Ecto neural progenitor cell (in vitro differentiated cells): ENCODE measurements around the gene KCNMA1.

Experiments
- DNase-seq: peaks from one replicate; pipeline ENCODE4 v3.0.0-alpha.2; 2018; ENCODE audit warnings: low spot score

The KCNMA1 gene

DNA sequence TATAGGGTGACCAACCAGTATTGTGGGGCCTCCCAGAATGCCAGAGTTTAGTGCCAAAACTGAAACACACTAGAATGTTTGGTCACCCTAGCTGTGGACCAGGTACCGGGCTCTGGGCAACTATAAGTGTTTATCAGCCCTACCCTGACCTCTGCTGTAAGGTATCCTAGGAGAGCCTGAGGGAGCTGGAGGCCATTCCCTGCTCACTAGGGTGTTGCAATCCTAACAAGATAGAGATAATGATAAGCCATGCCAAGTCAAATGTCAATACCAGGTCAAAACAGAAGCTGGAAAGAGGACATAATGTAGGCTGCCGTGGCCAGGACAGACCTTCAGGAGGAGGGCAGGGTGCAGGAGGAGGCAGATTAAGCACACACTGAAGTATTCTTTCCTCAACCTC lies 151.8 kb downstream of the KCNMA1 start:
- no peak for DNase-seq

DNA sequence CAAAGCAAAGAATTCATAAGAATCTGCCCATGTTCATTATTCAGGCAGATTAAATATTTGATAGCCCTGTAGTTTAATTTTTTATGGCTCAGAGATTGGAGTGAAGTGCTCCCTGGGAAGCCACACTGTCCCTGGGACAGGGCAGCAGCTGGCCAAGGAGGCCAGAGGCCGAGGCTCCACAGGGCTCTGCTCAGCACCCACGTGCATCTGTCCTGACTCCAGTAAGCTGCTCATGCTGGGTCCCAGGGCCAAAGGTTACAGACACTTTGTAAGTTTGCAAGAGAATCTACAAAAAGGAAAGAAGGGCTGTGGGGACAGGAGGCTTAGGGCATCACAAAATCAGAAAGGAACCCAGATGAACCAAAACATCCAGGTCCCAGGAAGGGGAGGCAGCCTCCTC lies 155.5 kb downstream of the KCNMA1 start:
- no peak for DNase-seq

DNA sequence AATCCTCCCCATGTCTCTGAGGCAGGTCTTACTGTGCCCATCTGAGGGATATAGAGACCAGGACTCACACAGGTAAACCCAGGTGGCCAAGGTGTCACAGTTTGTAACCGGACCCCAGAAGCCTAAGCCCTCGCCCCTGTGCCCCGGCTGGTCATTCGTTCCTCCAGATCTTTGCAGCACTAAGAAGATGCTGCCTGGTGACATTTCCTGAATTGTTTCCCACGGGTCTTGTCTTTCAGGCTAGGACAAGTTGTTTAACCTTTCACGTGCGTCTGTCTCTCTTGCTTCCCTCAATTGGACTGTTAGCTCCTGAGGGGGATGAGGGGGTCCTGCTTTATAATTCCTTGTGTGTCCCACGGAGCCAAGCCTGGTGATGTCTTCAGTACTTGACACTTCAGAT lies 158.0 kb downstream of the KCNMA1 start:
- DNase-seq: no peak

DNA sequence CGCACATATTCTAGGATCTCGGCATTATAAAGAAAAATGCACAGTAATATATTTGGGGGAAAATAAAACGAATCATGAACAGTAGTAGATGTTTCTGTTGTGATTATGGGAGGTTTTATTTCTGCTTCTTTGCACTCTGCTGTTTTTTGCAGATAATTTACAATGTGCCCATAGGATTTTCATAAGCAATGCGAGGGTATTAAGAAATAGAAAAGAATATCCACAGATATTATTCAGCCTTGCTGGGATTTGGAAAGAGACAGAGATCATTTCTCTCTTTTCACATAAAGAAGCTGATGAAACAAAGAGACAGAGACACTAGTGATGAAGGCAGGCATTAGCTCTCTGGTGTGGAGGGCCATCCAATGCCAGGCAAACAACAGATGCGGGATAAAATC lies 158.6 kb downstream of the KCNMA1 start:
- DNase-seq: no peak

DNA sequence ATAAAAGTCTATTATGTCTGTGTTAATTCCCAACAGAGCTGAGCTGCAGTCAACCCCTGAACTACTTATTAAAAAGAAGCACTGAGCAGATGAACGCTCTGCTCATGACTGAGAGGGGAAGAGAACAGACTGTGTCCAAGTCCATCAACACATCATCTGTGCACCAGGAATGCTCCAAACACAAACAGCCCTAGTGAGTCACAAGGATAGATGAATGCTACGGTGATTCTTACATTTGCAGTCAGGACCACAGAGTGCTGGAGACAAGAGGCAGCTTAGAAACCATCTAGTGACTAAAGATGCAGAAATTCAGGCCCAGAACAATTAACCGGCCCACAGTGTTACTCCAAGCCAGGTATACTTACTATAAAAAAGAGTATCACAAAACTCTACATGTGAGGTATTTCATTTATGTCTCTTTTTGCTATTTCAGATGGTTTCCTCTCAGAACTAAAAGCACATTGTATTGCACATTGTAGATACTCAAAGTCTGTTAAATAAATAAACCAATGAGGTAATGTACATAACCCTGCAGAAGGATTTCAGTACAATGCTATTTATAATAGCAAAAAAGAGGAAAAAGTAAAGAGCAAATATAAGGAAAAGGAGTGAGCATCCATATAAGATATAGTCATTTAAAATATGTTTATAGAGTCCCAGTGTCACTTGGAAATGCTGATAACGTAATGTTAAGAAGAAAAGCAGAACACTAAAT lies 159.2 kb downstream of the KCNMA1 start:
- DNase-seq: no peak

DNA sequence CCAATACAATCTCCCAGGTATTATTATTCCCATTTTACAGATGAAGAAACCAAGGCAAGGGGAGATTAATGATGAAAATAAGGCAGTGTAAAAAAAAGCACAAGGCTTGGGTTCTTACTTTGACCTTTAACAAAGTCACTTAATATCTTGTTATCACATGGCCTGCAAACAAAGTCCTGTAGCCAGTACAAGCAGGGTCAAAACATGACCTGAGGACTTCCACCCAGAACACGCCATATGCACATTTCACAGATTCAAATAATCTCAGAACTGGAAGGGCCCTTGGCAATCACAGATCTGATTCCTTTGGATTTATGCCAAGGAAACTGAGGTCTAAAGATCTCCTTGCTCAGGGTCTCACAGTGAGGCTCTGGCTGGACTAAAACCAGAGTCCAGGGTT lies 162.1 kb downstream of the KCNMA1 start:
- no peak for DNase-seq

DNA sequence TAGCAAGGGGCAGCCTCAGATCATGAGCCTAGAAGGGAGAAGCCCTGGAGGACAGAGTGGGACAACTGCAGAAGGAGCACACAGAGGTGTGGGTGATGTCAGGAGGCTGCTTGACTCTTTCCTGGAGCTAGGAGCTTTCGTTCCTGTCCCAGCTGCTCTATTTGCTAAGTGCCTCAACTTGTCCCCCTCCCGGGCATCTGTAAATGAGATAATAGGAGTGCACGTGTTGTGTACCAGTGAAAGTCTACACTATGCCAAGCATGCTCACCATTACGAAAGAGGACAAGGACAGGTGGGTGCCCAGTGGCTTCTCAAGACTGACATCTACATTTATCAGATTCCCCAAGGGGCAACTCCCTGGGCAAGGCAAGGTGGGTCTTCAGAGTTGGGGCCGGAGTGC lies 162.7 kb downstream of the KCNMA1 start:
- no peak for DNase-seq

DNA sequence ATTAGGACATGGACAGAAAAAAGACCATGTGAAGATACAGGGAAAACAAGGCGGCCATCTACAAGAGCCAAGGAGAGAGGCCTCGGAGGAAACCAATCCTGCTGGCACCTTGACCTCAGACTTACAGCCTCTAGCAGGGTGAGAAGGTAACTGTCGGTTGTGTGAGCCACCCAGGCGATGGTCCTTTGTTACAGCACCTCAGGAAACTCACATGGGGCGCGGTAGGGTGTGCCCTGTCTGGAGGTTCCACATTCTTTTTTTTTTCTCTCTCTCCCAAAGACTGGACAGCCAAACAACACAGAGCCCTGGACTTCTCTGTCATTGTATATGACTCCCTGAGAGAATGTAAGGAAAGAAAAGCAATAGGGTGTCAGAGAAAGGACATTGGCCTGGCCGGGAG lies 163.2 kb downstream of the KCNMA1 start:
- DNase-seq: no peak

DNA sequence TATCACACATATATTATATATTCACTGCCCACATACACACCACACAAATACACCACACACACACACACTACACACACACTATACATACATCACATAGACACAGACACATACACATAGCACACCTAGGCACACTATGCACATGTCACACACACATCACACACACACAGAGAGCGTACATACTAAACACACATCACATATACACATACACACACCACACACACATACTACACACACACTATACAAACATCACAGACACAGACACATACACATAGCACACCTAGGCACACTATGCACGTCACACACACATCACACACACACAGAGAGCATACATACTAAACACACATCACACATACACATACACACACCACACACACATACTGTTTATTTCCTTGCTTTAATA lies 165.5 kb downstream of the KCNMA1 start:
- no peak for DNase-seq

DNA sequence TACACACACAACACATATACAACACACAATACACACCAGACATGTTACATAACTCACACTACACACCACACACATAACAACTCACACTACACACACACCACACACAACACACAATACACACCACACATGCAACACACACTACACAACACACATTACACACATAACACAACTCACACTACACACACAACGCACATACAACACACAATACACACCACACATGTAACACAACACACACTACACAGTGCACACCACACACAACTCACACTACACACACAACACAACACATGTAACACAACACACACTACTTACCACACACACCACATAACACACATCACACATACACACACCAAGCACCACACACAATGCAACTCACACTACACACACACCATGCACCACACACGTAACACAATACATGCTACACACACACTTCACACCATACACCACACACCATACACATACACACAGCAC lies 166.5 kb downstream of the KCNMA1 start:
- DNase-seq: no peak

DNA sequence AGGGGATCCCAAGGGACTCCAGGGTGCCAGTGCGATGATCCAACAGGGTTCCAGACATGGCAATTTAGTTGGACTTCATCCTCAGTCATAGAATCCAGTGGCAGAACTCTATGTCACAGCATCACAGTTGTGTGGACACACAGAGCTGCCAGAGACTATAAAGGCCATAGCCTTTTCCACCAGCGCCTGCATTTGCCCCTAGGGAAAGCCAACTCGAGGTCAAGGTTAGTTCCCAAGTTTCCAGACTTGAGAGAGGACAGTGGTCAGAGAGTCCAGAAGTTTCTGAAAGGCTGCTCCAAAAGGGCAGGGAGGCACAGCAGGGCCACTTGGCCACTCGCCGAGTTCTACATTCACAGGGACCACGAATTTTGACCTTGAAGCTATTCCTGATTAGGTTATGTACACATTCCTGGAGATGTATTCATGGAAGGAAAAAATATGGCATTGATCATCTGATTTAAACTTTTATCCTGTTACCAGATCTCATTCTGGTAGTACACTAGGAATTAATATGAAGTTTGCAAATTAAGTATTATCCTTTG lies 170.1 kb downstream of the KCNMA1 start:
- DNase-seq: no peak

DNA sequence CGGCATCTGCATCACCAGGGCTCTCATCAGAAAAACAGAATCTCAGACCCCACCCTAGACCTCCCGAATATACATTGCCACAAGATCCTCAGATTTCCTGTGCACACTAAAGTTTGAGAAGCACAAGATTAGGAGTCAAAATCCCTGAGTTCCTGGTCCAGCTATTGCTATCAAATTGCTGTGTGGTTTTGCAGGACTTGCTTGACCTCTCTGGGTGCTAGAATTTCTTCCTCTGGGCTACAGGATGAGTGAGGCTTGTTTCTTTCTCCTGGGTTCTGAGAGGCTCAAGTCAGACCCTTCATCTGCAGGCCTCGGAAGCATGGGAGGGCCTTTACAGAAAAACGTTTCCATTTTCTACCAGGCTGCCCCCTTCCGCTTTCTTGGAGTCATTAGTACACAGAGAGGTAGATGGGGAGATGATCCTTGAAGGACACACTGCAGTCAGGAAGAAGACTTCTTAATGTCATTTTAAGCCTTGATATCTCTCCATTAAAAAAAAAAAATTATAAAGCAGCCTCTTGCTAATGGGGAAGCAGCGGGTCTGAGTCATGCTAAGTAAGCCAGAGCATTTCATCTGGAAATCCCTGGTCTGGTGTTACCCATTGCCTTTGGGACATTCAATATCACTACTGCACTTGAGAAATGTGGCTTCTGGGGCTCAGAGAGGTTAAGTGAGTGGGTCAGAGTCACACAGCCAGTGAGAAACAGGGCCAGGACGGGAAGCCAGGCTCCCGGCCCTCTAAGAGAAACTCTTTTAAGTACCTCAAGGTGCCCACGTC lies 173.5 kb downstream of the KCNMA1 start:
- DNase-seq: no peak

DNA sequence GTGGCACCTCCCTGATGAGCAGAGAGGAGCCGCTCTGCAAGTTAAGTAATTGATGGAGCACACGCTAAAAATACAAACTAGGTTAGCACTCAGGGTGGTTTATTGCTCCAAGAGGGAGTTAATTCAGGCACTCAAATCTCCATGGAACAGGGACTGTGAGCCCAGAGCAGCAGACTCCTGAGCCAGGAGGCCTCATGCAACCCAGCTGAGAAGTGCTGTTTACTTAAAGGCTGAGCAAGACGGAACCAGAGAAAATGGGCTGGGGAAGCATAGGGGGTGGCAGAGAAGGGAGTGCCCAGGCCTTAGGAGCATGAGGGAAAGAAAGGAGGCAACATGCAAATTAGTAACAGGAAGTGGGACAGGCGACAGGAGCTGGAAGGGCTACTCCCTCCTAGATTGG lies 174.1 kb downstream of the KCNMA1 start:
- no peak for DNase-seq

DNA sequence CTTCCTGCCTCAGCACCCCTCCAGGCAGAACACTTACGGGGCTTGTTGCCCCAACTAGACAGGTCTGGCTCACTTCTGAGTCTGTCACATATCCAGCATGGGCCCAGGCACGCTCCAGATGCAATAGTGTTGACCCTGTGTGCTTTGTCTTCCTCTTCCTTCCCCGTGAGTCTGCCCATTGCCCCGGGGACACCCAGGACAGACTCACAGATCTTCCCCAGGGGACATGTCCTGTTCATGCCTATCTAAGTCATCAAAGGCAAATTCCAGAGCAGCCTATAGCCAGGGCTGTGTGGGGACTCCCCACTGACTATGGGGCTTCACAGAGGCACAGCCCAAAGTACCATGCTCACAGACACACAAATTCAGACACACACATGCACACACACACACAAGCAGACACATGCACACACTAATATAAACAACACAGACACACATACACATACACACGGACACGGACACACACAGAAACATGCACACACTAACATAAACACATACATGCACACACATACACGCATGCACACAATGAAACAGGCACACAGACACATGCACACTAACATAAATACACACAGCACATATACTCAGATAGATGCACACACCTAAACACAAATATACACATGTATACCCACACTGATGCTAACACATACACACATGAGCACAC lies 175.8 kb downstream of the KCNMA1 start:
- DNase-seq: no peak

DNA sequence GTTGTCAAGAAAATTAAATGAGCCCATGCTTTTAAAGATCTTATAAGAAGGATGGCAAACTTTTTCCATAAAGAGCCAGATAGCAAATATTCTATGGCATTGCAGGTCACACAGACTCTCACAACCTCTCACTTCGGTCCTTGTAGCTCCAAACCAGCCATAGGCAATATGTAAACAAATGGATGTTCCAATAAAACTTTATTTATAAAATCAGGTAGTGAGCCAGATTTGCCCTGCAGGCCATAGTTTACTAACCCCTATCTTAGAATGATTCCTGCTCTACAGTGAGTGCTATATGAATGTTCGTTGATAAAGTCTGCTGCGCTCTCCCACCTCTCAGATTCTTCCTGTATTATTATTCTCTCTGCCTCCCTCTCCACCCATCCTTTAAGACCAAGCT lies 177.7 kb downstream of the KCNMA1 start:
- no peak for DNase-seq

DNA sequence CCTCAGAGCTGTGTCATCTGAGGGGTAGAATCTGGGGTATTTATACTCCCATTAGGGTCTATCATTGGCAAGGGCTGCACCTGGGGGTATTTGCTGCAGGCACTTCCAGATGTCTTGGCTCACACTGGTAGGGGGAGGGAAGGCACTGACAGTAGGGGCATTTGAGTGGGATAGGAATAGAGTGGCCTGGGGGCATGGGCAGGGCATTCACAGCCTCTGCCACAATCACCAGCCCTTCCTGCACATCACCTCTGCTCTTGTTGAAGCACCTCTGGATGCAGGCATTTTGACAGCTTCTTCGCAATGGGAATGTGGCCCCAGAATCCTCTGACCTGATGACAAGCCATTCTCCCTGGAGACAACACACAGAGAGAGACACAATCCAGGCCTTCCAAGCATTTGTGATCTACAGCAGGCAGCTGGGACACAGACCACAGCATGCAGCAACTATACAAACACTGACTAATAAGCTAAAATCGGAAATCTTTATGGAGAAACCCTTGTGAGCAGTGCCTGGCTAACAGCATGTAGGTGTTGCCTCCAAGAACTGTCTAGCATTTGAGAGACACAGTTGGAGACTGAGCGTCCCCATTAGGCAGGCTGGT lies 178.5 kb downstream of the KCNMA1 start:
- DNase-seq: no peak

DNA sequence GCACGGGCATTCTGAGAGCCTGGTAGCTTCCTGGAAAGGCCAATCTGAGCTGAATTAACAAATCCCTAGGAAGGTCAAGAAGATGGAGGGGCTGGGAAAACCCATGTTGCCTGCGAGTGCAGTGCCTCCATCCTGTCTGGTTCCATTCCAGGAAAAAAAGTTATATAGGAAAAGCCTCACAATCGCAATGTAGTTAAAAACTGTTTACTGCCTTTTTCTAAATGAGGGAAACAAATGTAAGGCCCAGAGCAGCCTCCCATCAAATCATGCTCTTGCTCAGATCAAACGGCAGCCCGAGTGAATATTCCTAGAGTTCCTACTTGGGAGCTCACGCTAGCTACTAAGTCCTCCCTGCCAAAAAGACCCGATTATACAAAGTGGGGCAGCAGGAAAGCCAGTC lies 179.9 kb downstream of the KCNMA1 start:
- no peak for DNase-seq

DNA sequence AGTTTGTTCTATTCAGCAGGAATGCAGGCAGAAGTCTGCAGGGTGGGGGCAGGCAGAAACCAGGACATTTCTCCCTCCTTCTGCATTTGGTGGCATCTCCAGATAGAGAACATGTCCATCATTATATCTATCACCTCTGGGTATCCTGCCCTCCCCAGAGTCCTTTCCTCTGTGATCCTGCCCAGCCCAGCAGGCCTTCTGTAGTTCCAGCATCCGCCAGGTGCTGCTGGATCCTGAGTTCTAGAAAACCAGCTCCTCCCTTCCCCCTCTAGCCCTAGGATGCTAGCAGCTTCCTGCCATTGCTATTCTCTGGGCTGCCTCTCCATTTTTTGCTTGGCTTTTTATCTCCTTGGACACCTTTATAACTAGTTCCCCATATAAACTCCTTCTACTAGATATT lies 180.3 kb downstream of the KCNMA1 start:
- no peak for DNase-seq

DNA sequence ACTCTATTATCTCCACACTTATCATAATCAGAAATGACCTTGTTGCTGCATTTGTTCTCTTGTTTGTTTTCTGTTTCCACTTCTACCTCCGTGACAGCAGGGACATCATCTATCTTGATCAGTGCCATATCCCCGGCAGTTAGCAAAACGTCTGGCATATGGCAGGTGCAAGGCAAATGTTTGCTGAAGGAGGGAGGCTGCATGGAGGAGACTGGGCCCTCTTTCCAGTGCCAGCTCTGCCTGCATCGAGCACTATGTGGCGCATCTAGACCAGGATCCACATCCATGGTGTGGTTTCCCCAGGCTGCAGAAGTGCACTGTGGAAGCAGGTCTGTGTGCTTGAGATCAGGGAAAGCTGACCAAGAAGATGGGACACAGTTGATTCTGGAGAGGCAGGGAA lies 181.2 kb downstream of the KCNMA1 start:
- DNase-seq: no peak

DNA sequence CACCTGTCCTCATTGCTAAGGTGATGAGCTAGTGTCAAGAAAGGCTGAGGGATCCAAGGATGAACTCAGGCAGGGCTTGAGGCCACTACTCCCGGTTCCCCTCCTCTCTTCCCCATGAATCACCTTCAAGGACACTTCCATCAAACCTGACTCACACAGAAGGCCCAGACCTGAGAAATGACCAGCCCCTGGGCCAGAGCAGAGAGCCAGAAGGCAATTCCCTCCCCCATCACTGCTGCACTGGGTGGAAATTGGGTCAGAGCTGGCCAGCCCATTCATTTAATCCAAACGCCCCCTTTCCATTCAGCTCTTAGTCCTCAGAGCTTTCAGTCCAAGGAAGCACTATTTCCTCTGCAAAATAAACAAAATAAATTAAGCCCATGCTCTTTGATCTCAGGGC lies 182.0 kb downstream of the KCNMA1 start:
- DNase-seq: no peak

DNA sequence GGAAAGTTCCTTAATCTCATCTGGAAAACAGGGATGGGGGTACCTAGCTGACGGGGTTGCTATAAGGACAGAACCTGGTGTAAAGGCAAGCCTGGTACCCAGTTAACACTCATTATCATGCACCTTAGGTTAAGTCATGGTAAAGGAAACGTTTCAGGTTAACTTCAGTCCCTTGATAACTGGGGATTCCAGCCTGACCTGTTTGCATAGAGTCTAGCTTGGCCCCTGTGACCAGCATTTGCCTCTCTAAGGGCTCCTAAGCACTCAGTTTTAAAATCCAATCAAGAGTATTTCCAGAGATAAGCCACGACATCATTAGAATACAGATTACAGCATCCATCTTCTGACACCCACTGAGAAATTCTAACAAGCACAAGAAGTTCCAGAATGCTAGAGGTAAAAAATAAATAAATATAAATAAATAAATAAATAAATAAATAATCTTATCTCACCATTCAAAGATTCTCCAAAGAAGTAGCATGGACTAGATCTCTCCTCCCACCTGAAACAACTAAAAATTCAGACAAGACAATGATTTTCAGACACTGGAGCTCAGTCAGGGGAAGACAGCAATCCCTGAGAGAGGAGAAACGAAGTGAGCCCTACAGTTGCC lies 184.6 kb downstream of the KCNMA1 start:
- DNase-seq: no peak

DNA sequence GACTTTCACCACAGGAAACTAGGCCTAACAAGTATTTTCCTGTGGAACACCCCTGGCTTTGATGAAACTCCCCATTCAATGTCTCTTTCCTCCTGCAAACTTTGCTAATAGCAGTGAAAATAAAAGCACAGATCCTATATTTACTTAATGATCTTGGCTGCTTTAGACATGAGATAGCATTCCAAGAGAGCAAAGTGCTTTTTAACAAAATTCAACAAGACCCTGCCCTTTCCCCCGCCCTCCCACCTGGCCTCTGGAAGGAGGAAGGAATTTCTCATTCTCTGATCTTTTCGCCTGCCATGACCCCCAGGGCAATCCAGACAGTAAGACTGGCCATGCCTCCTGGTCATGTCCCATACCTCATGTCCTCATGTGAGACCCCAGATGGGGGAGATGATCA lies 185.7 kb downstream of the KCNMA1 start:
- no peak for DNase-seq
